HG03139 (cell line): ENCODE data around the gene MEGF9.

Experiments
- ATAC-seq: cut with Tn5 transposase; IDR thresholded peaks from one replicate; pipeline ENCODE4 v1.9.1; 2021; ENCODE audit not compliant: unreplicated experiment

The MEGF9 gene

GRCh38 chr9:120733190-120733589, 18.9 kb upstream of the MEGF9 start:
- no peak for ATAC-seq

GRCh38 chr9:120730654-120731514, 16.6 kb upstream of the MEGF9 start:
- ATAC-seq: no peak

- no peak for ATAC-seq
These were observed 15.5 kb upstream of the MEGF9 start for GRCh38 chr9:120729791-120730241.

GRCh38 chr9:120726484-120726883, 12.2 kb upstream of the MEGF9 start:
- ATAC-seq: no peak

GRCh38 chr9:120725907-120726306, 11.6 kb upstream of the MEGF9 start:
- no peak for ATAC-seq

- no peak for ATAC-seq
These were observed 10.6 kb upstream of the MEGF9 start for GRCh38 chr9:120724757-120725400.

GRCh38 chr9:120723565-120723964, 9.3 kb upstream of the MEGF9 start:
- ATAC-seq: no peak

- no peak for ATAC-seq
These were observed 6.1 kb upstream of the MEGF9 start for GRCh38 chr9:120720404-120720803.

- ATAC-seq: no peak
These were observed 4.0 kb upstream of the MEGF9 start for GRCh38 chr9:120718316-120718715.

- no peak for ATAC-seq
These were observed 2.9 kb upstream of the MEGF9 start for GRCh38 chr9:120717176-120717575.

- no peak for ATAC-seq
These were observed 2.2 kb upstream of the MEGF9 start for GRCh38 chr9:120716483-120716882.

- ATAC-seq: no peak
These were observed 1.2 kb upstream of the MEGF9 start for GRCh38 chr9:120715389-120715924.

GRCh38 chr9:120714846-120715388, 647 bp upstream of the MEGF9 start:
- ATAC-seq: peak; percentile 28

GRCh38 chr9:120713257-120714087, 798 bp downstream of the MEGF9 start:
- no peak for ATAC-seq

GRCh38 chr9:120712539-120713031, 1.7 kb downstream of the MEGF9 start:
- no peak for ATAC-seq

- no peak for ATAC-seq
These were observed 2.3 kb downstream of the MEGF9 start for GRCh38 chr9:120711841-120712538.

- no peak for ATAC-seq
These were observed 2.9 kb downstream of the MEGF9 start for GRCh38 chr9:120711354-120711753.

GRCh38 chr9:120710110-120710981, 3.9 kb downstream of the MEGF9 start:
- no peak for ATAC-seq
